GM18907 (cell line): ENCODE data around the gene PCDHB5.
"Not testable (repeated sequence)": the region's sequence is repeated elsewhere in the genome, so short reads cannot be mapped to it uniquely, and the experiment has no call there.

Experiments
- ATAC-seq: cut with Tn5 transposase; IDR thresholded peaks from one replicate; pipeline ENCODE4 v1.9.1; 2021; ENCODE audit warnings: mild to moderate bottlenecking, moderate library complexity; ENCODE audit not compliant: unreplicated experiment

Gene PCDHB5

DNA sequence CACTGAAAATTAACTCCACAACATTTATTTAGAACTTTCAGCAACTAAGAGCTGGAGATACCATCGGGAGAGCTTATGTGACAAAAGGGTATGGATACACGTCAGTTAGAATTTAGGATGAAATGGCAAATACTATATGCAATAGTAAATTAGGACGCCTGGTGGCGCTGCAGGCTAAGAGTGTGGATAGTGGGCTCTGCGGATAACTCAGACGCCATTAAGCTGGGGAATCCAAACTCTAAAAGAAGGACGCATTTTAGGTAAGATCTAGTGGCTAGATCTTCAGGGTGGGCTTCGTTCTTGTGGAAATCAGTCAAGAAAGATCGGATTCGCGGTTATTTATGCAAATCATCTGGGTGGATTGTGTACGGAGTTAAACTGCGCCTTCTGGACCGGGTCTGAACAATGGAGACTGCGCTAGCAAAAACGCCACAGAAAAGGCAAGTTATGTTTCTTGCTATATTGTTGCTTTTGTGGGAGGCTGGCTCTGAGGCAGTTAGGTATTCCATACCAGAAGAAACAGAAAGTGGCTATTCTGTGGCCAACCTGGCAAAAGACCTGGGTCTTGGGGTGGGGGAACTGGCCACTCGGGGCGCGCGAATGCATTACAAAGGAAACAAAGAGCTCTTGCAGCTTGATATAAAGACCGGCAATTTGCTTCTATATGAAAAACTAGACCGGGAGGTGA is at the start of gene PCDHB5:
TSS of gene PCDHB5 (plus strand) at position 177 of the 688 bp plus-strand sequence. CDS start at position 406, 229 bp downstream.
- no peak for ATAC-seq

DNA sequence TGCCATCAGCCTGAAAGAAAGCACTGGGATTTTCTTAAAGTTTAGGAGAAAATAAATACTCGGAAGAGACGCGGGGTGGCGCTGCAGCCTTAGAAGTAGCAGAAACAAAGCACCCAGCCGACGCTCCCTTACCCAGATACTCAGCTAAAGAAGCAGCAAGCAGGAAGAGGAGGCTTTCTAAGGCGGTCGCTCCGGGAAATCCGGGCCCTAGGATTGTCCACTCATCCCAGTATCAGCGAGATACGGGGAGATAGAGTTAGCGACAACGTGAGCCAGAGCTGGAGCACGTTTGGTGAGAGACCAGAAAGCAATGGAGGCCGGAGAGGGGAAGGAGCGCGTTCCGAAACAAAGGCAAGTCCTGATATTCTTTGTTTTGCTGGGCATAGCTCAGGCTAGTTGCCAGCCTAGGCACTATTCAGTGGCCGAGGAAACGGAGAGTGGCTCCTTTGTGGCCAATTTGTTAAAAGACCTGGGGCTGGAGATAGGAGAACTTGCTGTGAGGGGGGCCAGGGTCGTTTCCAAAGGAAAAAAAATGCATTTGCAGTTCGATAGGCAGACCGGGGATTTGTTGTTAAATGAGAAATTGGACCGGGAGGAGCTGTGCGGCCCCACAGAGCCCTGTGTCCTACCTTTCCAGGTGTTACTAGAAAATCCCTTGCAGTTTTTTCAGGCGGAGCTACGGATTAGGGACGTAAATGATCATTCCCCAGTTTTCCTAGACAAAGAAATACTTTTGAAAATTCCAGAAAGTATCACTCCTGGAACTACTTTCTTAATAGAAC is 40.3 kb upstream of the PCDHB5 start, which contains the start of gene PCDHB2:
TSS of gene PCDHB2 (plus strand) at position 135 of the 782 bp plus-strand sequence. CDS start at position 311, 176 bp downstream.
- no peak for ATAC-seq

DNA sequence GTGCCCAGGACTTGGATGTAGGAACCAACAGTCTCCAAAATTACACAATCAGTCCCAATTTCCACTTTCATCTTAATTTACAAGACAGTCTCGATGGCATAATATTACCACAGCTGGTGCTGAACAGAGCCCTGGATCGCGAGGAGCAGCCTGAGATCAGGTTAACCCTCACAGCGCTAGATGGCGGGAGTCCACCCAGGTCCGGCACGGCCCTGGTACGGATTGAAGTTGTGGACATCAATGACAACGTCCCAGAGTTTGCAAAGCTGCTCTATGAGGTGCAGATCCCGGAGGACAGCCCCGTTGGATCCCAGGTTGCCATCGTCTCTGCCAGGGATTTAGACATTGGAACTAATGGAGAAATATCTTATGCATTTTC is 39.8 kb upstream of the PCDHB5 start:
- no peak for ATAC-seq

DNA sequence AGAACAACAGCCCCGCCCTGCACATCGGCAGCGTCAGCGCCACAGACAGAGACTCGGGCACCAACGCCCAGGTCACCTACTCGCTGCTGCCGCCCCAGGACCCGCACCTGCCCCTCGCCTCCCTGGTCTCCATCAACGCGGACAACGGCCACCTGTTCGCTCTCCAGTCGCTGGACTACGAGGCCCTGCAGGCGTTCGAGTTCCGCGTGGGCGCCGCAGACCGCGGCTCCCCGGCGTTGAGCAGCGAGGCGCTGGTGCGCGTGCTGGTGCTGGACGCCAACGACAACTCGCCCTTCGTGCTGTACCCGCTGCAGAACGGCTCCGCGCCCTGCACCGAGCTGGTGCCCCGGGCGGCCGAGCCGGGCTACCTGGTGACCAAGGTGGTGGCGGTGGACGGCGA is 38.8 kb upstream of the PCDHB5 start:
- ATAC-seq: not testable (repeated sequence)

DNA sequence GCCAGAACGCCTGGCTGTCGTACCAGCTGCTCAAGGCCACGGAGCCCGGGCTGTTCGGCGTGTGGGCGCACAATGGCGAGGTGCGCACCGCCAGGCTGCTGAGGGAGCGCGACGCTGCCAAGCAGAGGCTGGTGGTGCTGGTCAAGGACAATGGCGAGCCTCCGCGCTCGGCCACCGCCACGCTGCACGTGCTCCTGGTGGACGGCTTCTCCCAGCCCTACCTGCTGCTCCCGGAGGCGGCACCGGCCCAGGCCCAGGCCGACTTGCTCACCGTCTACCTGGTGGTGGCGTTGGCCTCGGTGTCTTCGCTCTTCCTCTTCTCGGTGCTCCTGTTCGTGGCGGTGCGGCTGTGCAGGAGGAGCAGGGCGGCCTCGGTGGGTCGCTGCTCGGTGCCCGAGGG is 38.4 kb upstream of the PCDHB5 start:
- ATAC-seq: not testable (repeated sequence)

DNA sequence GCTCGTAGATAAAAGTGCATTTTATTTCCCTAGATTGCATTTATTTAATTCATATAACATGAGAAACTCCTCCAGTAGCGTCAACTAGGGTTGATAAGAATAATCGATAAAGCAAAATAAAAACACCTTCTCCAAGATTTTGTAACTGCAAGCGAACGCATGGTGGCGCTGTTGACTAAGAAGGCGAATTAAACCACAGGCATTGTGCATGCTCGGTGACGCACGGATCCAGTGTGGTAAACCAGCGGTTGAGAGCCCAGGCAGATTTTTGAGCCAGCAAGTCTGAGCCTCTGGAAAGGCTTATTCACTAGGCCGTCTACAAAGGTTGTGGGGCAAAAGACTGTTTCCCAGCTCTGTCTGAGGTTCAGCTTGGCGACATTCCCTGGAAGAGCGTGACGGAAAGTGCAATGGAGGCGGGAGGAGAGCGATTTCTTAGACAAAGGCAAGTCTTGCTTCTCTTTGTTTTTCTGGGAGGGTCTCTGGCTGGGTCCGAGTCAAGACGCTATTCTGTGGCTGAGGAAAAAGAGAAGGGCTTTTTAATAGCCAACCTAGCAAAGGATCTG is 34.7 kb upstream of the PCDHB5 start, which contains the start of gene PCDHB3:
TSS of gene PCDHB3 (plus strand) at position 231 of the 563 bp plus-strand sequence. CDS start at position 408, 177 bp downstream.
- no peak for ATAC-seq

DNA sequence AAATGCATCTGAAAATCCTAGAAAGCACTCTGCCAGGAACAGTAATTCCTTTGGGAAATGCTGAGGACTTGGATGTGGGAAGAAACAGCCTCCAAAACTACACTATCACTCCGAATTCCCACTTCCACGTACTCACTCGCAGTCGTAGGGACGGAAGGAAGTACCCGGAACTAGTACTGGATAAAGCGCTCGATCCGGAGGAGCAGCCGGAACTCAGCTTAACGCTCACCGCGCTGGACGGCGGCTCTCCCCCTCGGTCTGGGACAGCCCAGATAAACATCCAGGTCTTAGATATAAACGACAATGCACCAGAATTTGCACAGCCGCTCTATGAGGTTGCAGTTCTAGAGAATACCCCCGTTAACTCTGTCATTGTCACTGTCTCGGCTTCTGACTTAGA is 33.9 kb upstream of the PCDHB5 start:
- ATAC-seq: no peak

DNA sequence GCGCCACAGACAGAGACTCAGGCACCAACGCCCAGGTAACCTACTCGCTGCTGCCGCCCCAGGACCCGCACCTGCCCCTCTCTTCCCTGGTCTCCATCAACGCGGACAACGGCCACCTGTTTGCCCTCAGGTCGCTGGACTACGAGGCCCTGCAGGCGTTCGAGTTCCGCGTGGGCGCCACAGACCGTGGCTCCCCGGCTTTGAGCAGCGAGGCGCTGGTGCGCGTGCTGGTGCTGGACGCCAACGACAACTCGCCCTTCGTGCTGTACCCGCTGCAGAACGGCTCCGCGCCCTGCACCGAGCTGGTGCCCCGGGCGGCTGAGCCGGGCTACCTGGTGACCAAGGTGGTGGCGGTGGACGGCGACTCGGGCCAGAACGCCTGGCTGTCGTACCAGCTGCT is 32.9 kb upstream of the PCDHB5 start:
- not testable (repeated sequence) for ATAC-seq

DNA sequence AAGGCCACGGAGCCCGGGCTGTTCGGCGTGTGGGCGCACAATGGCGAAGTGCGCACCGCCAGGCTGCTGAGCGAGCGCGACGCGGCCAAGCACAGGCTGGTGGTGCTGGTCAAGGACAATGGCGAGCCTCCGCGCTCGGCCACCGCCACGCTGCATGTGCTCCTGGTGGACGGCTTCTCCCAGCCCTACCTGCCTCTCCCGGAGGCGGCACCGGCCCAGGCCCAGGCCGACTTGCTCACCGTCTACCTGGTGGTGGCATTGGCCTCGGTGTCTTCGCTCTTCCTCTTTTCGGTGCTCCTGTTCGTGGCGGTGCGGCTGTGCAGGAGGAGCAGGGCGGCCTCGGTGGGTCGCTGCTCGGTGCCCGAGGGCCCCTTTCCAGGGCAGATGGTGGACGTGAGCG is 32.5 kb upstream of the PCDHB5 start:
- not testable (repeated sequence) for ATAC-seq

DNA sequence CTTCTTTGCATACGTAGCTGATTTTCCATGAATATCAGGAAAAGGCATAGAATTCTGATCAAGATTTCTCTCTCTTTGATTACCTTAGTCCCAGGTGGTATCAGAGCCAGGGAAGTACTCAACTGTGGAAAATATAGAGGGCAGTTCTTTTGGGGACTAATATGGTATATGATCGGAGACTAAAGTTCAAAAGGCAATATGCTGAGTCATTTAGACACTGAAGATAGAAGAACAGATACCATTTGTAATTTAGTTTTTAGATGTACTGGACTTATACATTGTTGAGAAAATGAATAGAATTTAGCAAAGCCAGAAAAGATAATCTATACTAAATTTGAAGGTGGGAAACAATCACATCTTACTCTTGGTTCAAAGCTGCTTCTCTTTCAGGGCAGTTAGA is 29.7 kb upstream of the PCDHB5 start:
- no peak for ATAC-seq

DNA sequence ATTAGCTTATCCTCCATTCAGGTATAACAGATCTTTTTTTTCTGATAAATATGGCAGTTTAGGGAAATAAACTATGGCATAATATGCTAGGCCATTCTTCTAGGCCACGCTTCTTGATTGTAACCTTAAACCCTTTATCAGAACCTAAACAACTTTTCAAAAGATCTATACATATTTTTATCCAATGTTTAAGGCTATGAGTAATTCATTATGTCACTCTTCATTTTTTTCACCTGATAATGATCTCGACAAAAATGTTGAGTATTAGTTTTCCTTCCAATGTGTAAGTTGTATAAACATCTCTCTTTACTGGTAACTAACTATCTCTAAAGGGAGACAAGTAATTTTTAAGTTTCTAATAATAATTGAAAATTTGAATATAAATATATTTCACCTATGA is 15.8 kb upstream of the PCDHB5 start:
- no peak for ATAC-seq

DNA sequence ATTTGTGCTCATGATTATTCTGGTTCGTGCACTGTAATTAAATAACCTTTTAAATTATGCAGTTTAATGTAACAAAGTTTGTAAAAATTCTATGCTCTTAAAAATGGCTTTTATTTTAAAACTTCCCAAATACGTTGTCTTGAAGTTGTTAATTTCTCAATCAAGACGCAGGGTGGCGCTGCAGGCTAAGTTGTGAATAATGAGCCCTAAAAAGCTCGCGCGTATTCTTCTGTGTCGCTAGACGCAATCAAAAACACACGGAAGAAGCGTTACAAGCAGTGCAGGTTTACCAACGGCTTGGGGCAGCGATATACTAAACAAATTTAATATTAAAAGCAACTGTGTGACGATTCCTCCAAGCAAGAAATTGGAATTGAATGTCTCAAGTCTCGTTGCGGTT is 13.4 kb upstream of the PCDHB5 start, which contains the start of gene PCDHB4:
TSS of gene PCDHB4 (plus strand) at position 256 of the 400 bp plus-strand sequence. CDS start 181 bp downstream, outside the sequence.
- ATAC-seq: no peak

DNA sequence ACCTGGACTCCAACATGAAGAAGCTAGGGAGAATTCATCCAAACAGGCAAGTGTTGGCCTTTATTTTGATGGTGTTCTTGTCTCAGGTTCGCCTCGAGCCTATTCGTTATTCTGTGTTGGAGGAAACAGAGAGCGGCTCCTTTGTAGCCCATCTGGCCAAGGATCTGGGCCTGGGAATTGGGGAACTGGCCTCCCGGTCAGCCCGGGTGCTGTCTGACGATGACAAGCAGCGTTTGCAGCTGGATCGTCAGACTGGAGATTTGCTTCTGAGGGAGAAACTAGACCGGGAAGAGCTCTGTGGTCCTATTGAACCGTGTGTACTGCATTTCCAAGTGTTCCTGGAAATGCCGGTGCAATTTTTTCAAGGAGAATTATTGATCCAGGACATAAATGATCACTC is 13.0 kb upstream of the PCDHB5 start:
- no peak for ATAC-seq

DNA sequence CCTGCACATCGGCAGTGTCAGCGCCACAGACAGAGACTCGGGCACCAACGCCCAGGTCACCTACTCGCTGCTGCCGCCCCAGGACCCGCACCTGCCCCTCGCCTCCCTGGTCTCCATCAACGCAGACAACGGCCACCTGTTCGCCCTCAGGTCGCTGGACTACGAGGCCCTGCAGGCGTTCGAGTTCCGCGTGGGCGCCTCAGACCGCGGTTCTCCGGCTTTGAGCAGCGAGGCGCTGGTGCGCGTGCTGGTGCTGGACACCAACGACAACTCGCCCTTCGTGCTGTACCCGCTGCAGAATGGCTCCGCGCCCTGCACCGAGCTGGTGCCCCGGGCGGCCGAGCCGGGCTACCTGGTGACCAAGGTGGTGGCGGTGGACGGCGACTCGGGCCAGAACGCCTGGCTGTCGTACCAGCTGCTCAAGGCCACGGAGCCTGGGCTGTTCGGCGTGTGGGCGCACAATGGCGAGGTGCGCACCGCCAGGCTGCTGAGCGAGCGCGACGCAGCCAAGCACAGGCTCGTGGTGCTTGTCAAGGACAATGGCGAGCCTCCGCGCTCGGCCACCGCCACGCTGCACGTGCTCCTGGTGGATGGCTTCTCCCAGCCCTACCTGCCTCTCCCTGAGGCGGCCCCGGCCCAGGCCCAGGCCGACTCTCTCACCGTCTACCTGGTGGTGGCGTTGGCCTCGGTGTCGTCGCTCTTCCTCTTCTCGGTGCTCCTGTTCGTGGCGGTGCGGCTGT is 11.4 kb upstream of the PCDHB5 start:
- not testable (repeated sequence) for ATAC-seq

DNA sequence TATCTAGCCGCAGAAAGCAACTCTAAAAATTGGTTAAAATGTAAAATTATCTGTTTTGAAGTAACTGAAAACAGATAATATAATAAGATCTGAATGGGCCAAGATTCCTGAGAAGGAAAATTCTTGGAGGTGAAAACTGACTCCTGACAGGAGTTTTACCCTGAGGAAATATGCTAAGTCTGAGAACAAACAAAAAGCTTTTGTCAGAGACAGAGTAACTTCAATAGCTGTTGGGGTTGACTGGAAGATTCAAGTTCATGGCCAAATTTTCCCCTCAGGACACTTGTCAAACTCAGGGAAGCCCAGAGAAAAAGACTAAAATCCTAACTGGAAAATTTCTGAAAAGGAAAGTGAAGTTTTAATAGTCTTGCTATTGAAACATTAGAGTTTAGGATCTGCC is 7.7 kb upstream of the PCDHB5 start:
- ATAC-seq: no peak

DNA sequence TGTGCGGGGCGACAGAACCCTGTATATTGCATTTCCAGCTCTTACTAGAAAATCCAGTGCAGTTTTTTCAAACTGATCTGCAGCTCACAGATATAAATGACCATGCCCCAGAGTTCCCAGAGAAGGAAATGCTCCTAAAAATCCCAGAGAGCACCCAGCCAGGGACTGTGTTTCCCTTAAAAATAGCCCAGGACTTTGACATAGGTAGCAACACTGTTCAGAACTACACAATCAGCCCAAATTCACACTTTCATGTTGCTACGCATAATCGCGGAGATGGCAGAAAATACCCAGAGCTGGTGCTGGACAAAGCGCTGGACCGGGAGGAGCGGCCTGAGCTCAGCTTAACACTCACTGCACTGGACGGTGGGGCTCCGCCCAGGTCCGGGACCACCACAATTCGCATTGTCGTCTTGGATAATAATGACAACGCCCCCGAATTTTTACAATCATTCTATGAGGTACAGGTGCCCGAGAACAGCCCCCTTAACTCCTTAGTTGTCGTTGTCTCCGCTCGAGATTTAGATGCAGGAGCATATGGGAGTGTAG is 786 bp downstream of the PCDHB5 start:
- no peak for ATAC-seq

DNA sequence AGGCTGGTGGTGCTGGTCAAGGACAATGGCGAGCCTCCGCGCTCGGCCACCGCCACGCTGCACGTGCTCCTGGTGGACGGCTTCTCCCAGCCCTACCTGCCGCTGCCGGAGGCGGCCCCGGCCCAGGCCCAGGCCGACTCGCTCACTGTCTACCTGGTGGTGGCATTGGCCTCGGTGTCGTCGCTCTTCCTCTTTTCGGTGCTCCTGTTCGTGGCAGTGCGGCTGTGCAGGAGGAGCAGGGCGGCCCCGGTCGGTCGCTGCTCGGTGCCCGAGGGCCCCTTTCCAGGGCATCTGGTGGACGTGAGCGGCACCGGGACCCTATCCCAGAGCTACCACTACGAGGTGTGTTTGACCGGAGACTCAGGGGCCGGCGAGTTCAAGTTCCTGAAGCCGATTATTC is 2.3 kb downstream of the PCDHB5 start:
- not testable (repeated sequence) for ATAC-seq

DNA sequence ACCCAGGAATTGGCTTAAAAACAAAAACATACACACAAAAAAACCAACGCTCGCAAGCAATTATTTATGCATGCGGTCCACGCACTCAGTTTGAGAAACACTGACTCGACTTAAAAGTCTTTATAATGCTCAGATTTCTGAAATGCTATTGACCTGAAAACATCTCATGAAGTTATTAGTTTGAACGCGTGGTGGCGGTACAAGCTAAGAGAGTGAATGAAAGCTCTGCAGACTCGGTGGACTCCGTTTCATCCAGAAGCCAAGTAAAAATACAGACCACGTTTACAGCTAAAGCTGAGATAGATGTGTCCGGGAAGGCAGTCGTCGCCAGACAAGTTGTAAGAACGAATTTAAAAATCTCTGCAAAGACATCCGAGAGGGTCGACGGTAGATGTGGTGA is 14.8 kb downstream of the PCDHB5 start, which contains the start of gene PCDHB6:
TSS of gene PCDHB6 (plus strand) at position 246 of the 400 bp plus-strand sequence. CDS start 201 bp downstream, outside the sequence.
- ATAC-seq: no peak

DNA sequence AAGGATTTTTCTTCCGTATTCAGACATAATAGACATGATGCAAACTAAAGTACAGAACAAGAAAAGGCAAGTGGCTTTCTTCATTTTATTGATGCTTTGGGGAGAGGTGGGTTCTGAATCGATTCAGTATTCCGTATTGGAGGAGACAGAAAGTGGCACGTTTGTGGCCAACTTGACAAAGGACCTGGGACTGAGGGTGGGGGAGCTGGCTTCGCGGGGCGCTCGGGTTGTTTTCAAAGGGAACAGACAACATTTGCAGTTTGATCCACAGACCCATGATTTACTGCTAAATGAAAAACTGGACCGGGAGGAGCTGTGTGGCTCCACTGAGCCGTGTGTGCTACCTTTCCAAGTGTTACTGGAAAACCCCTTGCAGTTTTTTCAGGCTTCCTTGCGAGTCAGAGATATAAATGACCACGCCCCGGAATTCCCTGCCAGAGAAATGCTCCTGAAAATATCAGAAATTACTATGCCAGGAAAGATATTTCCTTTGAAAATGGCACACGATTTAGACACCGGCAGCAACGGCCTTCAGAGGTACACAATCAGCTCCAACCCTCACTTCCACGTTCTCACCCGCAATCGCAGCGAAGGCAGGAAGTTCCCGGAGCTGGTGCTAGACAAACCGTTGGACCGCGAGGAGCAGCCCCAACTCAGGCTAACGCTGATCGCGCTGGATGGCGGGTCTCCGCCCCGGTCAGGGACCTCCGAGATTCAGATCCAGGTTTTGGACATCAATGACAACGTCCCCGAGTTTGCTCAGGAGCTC is 15.4 kb downstream of the PCDHB5 start:
- no peak for ATAC-seq

DNA sequence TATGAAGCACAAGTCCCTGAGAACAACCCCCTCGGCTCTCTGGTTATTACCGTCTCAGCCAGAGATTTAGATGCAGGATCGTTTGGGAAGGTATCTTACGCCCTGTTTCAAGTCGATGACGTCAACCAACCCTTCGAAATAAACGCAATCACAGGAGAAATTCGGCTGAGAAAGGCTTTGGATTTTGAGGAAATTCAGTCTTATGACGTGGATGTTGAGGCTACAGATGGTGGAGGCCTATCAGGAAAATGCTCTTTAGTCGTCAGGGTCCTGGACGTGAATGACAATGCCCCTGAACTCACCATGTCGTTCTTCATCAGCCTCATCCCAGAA is 16.0 kb downstream of the PCDHB5 start:
- ATAC-seq: no peak
